Suprapubic skin (tissue), 3 donors: ENCODE data around the gene CELSR2.

ENCODE experiments used
- POLR2A ChIP-seq, 2 donors: fragments of 450-650 bp; IDR thresholded peaks; one replicate each; pipeline ENCODE4 v1.6.1; 2017; ENCODE audit warnings: antibody characterized with exemption in 2 of 2, mild to moderate bottlenecking in 2 of 2, moderate library complexity in 2 of 2
- TF ChIP-seq, protein P1 (sequence below), 2 donors: fragments of 200-600 bp in 1 of 2; fragments of 450-650 bp in 1 of 2; sonication (generic) in 1 of 2; IDR thresholded peaks; one replicate each; pipeline ENCODE4 v1.5.1; 2016 to 2019; ENCODE audit warnings: antibody characterized with exemption in 2 of 2, mild to moderate bottlenecking in 1 of 2, moderate library complexity in 1 of 2

- TF ChIP-seq, protein P1, sequence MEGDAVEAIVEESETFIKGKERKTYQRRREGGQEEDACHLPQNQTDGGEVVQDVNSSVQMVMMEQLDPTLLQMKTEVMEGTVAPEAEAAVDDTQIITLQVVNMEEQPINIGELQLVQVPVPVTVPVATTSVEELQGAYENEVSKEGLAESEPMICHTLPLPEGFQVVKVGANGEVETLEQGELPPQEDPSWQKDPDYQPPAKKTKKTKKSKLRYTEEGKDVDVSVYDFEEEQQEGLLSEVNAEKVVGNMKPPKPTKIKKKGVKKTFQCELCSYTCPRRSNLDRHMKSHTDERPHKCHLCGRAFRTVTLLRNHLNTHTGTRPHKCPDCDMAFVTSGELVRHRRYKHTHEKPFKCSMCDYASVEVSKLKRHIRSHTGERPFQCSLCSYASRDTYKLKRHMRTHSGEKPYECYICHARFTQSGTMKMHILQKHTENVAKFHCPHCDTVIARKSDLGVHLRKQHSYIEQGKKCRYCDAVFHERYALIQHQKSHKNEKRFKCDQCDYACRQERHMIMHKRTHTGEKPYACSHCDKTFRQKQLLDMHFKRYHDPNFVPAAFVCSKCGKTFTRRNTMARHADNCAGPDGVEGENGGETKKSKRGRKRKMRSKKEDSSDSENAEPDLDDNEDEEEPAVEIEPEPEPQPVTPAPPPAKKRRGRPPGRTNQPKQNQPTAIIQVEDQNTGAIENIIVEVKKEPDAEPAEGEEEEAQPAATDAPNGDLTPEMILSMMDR (IDR thresholded peaks at IDR 0.05) = no peak
- no peak for TF ChIP-seq POLR2A (IDR thresholded peaks at IDR 0.05)
Observed at GRCh38 chr1:109322974-109323373, 73.6 kb downstream of the CELSR2 start.
